NT2/D1 (cell line): ENCODE data around the gene TRMT2A.

ENCODE experiments used
- SUZ12 ChIP-seq: IDR thresholded peaks from 2 replicates; pipeline ENCODE4 v1.6.1; 2011; ENCODE audit not compliant: insufficient read length, insufficient read depth; ENCODE audit errors: extremely low read depth
- YY1 ChIP-seq: IDR thresholded peaks from 2 replicates; pipeline ENCODE4 v1.6.1; 2011; ENCODE audit not compliant: insufficient read length, insufficient read depth
- ZNF274 ChIP-seq: IDR thresholded peaks from 2 replicates; pipeline ENCODE4 v1.6.1; 2011; ENCODE audit warnings: mild to moderate bottlenecking, low read depth, low read length

DNA sequence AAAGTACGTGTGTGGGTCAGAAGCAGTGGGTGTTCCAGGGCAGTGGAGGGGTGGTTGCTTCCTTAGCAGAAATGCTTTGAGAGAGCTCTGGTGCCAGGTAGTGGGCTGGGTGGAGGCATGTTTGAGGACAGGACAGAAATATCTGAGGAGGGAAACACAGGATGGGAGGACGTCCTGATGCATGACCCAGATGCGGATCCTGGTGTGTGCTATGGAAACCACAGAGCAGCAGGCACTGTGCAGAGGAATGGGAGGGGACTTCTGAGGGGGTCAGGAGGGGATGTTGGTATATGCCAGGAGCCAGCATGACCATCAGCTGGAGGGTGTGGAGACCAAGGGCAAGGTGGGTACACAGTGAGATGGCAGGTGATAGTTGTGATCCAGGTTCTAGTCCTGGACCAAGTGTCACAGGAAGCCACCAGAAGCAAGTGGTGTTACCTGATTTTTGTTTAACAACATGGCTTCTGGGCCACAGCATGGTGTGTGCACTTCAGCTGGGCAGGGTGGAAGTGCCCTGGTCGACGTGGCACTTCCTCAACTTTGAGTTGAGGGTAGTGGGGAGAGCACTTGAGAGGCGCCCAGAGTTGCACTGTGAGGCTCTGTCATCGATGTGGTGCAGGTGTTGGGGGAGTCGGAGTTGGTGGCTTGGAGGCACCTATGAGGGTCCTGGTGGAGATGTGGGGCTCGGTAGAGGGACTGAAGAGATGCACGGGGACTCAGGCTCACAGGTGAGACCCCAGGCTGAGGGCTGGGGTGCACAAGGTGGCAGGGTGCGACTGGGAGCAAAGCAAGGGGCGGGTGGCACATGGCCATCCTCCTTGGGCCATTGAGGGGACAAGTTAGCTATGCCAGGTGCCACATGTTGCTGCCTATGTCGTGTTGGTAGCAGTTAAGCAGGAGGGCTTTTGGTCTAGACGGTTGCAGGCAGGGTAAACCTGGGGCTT, 29.4 kb downstream of the TRMT2A start:
- TF ChIP-seq SUZ12 = no peak
- no peak for TF ChIP-seq YY1
- TF ChIP-seq ZNF274 = no peak
